Measurements from ENCODE around the gene XRCC1.
A peak's percentile ranks its signal among the peaks of the same experiment; 100 is the strongest.
"Not testable (repeated sequence)": the region's sequence is repeated elsewhere in the genome, so short reads cannot be mapped to it uniquely, and the experiment has no call there.

XRCC1 gene

DNA sequence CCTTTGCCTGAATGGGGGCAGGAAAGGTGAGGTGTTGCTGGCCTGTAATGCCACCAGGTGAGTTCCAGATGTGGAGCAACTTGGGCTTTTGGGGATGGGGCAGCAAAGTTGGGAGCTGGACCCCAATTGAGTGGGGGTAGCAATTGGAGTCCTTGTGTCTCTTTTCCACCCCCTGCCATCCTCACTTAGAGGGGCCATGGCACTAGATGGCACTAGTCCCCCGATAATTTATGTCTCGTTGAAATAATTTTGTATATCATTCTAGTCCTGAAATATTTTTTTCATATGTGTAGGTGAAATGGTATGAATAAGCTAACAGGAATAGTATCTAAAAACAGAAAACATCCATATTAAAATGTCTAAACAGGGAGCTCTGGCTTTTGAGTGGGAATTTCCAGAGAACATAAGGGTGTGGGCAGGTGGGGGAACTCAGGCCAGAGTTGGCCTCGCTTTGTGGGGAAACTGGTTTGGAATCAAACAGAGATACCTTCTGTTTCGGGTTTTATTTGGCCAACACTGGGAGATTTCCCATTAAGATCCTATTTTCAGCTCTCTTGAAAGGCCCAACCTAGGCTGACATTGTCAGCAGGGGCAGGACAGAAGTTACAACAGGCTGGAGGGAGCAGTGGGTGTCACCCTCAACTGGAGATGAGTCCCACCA, 24.4 kb upstream of the XRCC1 start:
- no peak for FAIRE-seq

DNA sequence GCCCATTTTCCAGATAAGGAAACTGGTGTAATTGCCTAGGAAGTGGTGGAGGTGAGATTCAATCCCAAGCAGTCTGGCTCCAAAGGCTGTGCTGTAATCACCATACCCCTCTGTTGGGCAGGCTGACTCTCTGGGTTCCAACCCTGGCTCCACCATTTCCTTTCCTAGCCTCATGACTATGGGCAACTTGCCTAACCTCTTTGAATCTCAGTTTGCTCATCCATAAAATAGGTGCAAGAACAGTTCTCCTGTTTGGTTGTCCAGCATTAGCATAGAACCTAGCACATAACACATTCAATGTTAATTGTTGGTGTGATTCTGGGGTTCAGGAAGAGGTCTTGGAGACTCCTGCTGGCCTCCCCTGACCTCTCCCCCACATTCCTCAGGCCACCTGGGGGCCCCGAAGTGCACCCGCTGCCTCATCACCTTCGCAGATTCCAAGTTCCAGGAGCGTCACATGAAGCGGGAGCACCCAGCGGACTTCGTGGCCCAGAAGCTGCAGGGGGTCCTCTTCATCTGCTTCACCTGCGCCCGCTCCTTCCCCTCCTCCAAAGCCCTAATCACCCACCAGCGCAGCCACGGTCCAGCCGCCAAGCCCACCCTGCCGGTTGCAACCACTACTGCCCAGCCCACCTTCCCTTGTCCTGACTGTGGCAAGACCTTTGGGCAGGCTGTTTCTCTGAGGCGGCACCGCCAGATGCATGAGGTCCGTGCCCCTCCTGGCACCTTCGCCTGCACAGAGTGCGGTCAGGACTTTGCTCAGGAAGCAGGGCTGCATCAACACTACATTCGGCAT, 23.3 kb upstream of the XRCC1 start:
- FAIRE-seq = no peak

DNA sequence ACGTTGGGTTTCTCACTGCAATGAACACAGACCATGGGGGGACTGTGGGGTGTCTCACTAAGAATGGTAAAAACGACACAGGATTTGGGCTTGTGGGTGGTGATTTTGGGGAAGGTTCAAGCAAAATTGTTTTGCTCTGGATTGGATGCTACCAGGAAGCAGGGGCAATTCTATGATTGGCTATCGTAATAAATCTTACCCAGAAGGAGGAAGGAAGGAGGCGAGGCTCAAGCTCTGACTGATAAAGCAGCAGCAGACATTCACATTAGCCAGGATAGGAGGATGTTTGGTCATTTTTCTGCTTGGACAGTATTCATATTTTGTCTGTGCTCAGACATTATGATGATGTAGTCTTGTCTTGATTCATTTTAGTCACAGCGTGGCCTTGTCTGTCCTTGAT, 22.5 kb upstream of the XRCC1 start:
- no peak for FAIRE-seq

DNA sequence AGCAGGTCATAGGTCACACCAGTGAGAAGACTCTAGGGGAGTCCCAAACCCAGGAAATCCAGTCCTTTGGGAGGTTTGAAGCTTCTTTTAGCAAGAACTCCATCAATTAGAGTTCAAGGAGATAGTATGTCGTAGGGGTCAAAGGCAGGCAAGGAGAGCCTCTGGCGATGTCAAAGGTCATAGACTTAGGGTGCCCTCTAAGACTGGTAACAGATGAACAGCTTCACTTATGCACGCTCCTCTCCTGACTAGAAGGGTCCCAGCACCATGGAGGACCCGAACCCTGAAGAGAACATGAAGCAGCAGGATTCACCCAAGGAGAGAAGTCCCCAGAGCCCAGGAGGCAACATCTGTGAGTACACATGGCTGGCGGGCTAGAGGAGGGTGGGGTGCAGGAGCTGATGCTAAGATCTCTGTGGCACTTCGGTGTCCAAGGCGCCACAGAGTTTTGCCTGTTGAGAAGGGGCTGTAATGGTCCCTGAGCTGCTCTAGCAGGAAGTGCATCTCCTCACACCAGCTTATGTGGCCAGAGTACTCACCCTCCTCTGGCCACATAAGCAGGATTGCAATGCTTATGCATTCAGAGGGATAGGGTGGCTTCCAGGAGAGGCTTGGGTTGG, 21.6 kb upstream of the XRCC1 start:
- no peak for FAIRE-seq

DNA sequence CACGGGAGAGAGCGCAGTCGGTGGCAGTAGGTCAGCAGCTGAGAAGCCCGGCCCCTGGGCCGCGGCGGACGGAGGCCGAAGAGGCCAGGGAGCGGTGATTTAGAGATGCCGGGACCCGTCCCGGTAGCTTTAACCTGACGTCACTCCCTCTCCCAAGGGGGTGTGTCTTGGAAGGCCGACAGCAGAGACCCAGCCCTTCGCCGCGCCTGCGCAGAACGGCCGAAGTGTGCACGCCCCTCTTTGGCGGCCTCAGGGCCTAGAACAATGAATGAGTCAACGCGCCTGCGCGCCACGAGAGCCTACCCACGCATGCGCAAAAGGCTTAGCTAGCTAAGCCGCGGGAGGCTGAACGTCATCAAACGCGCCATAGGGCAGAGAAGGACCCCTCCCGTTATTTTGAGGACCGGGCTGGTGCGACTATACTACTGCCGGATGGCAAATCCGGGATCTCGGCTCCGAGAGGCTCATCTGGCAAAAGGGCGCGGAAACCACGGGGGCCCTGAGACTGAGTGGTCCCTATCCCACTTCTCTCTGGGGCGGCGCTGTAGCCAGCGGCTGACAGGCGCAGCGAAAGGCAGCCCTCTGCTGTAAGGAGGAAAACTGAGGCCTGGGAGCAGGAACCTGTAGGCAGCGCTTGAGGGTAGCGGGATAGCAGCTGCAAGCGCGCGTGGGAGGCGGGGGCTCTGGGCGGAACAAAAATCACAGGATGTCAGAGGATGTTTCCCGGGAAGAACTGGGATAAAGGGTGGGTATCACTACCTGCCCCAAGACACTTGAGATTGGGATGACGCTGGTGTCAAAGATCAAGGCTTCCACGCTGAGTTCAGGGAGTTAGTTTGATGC, 20.9 kb upstream of the XRCC1 start, which contains the start of the genes IRGQ and ZNF576:
IRGQ (minus strand) TSS at position 136 of the 843 bp plus-strand sequence. CDS start 796 bp downstream, outside the sequence.
ZNF576 (plus strand) TSS at position 597 of the 843 bp plus-strand sequence. CDS start 514 bp downstream, outside the sequence.
- FAIRE-seq = peak; percentile 99

DNA sequence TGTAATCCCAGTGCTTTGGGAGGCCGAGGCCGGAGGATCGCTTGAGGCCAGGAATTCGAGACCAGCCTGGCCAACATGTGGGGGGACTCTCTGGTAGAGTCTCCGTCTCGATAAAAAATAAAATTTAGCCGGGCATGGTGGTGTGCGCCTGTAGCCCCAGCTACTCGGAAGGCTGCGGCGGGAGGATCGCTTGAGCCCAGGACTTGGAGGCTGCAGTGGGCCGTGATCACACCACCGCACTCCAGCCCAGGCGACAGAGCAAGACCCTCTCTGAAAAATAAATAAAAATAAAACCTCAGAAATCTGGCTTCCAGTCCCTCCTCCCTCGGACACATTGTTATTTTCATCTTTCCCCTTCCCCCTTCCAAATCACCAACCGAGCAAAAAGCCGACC, 20.3 kb upstream of the XRCC1 start:
- no peak for FAIRE-seq

DNA sequence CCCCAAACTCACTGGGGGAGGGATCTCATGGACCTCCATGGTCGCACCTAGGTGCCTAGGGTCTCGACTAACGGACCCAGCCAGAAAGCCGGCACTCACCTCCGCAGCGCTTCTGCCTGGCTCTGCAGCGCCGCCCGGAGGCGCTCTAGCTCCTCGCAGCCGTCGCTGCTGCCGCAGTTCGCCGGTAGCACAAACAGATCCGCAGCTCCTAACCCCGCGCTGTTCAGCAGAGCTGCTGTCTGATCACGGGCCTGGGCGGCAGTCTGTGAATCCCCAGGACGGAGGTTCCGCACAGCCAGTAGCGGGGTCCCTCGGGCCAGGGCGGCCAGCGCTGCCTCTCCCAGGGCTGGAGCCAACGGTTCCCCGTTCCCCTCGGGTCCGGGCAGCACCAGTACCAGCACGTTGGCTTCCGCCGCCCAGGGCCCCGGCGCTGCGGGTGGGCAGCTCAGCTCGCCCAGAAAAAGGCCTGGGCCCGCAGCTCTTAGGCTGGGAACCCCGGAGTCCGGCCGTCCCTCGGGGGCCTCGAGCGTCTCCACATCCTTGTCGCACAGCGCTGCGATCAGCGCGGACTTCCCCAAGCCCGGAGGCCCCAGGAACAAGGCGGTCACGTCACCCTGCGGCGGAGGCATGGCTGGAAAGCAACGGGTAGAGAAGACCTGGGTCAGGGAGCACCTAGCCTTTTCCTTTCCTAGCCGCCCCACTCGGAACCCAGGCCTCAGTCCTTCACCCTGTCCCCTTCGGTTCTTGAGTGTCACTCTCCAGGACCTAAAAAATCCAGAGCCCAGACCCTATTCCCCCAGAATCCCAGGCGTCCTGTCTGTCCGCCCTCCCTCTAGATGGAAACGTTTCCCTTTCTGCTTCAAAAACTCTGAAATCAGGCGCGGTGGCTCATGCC, 19.6 kb upstream of the XRCC1 start:
- no peak for FAIRE-seq

DNA sequence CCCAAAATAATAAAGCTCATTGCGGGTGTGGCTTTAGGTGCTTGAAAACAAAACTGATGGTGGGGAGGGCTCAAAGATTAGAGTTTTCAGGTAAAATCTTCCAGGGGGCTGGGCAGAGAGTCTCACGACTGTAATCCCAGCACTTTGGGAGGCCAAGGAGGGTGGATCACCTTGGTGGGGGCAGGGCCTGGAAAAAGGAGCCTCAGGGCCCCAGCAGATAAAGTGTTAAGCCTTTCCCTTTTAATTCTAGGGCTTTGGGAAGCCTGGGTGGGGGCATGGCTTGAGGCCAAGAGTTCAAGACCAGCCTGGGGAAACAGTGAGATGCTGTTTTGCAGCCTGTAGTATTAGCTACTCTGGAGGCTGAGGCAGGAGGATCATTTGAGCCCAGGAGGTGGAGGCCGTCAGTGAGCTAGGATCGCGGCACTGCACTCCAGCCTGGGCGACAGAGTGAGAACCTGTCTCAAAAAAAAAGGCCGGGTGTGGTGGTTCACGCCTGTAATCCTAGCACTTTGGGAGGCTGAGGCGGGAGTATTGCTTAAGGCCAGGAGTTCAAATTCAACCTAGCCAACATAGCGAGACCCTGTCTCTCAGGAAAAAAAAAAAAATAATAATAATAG, 18.9 kb upstream of the XRCC1 start:
- FAIRE-seq = no peak

DNA sequence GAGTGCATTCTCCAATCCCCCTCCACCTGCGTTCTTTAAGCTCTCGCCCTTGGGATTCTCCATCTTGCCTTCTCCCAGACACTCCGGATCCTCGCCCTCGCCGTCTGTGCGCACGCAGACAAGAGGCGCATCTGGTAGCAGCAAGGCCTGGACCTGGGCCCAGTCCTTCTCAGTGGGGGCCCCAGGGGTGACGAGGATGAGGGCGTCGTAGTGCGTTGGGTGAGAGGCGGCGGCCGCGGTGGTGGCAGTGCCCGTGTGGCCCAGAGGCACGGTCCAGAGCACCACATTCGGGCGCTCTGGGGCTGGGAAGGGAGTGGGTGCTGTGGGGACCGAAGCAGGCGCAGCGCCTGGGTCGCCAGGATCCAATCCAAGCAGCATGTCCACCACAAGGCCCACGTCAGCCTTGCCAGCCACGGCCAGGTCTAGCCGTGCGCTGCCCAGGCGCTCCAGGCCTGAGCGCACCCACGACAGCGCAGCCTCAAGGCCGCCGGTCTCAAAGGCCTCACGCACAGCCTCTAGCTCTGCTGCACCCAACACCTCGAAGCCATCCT, 17.5 kb upstream of the XRCC1 start:
- no peak for FAIRE-seq

DNA sequence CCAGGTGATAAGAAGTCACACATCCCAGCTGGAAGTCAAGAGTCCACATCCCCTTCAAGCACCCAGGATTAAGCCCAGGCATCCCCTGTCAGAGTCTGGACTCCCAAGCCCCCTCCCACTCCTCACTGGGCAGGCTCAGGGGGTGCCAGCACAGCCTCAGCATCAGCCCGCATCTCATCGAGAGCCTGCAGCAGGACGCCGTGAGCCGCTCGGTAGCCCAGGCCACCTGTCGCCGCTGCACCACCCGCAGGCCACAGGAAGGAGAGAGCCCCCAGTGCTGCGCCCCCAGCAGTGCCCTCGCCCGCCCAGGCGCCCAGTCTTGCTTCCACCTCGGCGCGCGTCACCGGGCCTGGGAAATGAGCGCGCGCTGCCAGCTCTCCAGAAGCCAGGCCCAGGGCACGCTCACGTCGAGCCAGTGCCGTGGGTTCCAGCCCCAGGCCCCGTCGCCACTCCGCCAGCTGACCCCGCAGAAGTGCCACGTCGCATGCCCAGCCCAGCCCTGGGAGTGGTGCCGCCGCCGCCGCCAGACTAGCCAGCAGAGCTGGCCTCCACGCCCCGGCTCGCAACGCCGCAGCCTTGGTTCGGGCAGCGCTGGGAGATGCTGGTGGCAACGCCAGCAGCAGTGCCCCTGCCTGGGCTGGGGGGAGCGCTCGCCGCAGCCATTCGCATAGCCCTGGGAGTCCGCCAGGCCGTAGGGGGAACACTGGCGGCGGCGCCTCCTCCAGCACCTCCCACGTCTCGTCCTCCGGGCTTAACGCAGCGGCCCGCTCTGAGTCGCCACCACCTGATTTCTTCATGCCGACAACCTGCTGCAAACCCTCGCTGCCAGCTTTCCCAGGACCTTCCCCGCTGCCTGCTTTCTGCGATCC, 16.8 kb upstream of the XRCC1 start:
- FAIRE-seq = no peak

DNA sequence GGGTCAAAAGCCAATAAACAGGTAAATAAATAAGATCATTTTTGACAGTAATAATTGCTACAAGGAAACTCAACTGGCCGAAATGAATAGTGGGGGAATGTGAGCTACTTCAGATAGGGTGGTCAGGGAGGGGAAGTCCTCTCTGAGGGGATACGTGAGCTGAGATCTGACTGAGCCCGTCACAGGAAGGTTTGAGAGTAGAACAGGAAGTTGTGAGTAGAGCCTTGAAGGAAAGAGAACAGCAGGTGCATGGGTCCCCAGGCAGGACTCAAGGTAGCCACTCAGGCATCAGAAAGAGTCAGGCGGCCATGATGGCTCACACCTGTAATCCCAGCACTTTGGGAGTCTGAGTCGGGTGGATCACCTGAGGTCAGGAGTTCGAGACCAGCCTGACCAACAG, 14.4 kb upstream of the XRCC1 start:
- no peak for FAIRE-seq

DNA sequence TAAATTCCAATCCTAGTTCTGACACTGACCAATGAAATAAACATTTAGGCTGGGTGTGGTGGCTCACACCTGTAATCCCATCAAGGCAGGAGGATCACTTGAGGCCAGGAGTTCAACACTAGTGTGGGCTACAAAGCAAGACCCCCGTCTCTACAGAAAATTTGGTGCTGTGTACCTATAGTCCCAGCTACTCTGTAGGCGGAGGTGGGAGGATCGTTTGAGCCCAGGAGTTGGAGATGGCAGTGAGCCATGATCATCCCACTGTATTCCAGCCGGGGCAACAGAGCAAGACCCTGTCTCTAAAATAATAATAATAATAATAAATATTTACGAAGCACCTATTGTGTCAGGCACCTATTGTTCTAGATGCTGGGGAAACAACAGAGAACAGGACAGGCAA, 13.9 kb upstream of the XRCC1 start:
- no peak for FAIRE-seq

DNA sequence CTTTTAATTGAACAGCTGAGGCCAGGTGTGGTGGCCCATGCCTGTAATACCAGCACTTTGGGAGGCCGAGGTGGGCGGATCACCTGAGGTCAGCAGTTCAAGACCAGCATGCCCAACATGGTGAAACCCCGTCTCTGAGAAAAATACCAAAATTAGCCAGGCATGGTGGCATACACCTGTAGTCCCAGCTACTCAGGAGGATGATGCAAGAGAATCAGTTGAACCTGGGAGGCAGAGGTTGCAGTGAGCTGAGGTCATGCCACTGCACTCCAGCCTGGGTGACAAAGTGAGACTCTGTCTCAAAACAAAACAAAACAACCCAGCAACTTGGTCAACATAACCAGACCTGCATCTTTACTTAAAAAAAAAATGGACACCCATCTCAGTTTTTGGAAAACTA, 11.7 kb upstream of the XRCC1 start:
- FAIRE-seq = not testable (repeated sequence)

DNA sequence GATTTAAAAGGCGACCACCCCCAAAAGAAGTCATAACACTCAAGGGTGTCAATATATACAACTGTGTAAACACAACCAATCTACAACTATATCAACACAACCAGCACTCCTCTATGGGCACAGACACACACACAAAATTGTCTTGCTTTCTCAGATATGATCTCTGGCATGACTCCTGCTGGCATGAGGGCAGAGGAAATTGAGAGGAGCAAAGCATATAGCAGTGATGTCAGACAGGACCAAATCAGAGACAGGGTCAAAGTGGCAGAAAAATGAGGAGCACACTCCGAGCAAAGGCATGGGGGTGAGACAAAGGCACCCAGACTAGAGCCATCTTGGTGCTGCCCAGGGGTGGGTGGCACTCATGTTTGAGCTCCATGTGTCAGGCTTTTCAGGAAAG, 11.0 kb upstream of the XRCC1 start:
- no peak for FAIRE-seq

DNA sequence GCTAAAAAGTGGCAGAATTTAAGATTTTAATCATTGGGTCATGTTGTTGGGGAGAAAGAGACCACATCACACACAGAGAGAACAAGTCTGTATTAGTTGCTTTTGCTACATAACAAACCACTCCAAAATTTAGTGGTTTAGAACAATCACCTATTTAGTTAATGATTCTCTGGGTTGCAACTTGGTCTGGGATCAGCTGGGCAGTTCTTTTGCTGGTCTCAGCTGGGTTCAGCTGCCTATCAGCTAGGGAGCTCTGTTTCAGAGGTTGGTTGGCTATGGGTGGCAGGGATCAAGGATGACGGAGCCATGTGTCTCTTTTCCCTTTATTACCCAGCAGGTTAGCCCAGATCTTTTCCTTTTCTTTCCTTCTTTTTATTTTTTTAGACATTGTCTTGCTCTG, 9.2 kb upstream of the XRCC1 start:
- no peak for FAIRE-seq

DNA sequence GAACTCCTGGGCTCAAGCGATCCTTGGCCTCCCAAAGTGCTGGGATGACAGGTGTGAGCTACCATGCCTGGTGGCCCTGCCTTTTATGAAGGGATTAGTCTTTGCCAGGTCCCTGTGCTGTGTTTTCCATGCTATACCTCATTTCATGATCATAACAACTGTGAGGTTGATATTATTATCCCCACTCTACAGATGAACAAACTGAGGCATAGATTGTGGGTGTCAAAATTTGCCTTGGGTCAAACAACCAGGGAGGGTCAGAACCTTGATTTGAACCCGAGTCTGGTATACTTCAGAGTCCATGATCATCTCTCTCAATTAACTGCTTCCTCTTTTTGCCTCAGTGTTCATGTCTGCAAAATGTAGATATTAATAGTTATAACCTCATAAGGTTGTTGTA, 7.2 kb upstream of the XRCC1 start:
- FAIRE-seq = no peak

DNA sequence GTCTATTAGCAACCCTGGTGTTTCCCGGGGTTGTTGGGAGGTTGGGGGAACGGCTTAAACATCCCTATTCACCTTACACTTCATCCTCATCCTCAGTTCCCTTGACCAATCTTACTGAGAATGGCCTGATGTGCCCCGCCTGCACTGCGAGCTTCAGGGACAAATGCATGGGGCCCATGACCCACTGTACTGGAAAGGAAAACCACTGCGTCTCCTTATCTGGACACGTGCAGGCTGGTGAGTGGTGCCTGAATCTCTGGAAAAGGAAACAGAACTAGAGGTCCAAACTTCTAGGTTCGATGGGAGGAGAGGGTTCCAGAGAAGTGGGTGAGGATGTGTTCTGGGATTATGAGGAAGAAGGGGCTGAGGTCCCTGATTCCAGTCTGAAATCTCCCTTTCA, 6.1 kb upstream of the XRCC1 start:
- no peak for FAIRE-seq

DNA sequence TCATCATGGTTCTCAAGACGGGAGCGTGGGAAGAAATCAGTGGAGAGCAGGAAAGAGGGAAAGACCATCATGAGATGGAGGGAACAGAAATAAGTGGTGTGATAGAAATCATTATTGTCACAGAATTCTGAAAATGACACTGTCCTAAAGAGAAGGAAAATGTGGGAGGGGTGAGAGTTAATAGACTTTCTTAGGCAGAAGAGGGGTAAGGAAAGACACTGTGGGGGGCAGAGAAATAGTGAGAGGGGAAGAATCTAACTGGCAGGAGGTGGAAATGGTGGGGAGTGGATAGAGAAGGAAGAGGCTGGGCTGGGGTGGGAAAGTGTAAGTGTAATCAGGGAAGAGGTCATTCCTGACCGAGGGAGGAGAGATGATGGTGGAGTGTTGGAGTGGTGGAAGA, 3.5 kb upstream of the XRCC1 start:
- no peak for FAIRE-seq

DNA sequence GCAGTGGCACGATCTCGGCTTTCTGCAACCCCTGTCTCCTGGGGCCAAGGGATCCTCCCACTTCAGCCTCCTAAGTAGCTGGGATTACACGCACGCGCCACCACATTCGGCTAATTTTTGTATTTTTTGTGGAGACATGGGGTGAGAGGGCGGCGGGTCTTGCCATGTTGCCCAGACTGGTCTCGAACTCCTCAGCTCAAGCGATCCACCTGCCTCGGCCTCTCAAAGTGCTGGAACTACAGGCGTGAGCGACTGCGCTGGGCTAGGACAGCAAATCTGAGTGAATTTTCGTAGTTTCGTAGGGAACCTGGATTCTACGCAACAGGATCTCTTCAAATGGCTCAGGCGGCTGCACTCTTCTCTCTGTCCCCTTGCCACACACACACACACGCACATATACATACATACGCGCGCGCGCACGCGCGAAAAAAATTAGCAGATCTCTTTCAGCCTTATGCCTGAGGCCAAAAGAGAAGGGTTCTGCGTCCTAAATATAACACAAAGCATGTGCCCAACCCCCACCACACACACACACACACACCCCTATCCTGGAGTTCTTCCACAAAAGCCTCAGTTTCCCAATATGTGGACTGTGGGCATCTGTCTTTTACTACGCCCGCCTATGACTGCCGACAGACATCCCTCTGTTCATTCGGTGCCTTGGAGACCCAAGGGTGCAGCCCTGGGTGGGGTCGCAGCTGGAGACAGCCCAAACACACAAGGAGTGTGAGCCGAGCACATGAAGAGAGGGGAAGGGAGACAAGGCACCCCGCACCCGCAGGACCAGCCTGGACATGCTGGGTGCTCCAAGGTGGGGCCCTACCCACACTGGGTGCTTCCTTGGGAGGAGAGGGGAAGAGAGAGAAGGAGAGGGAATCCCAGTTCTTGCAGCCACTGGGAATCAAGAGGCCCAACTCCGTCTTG, 890 bp upstream of the XRCC1 start:
- no peak for FAIRE-seq
